Measurements from ENCODE around the gene CCNDBP1. TPM values are rescaled to one million over a fixed set of nuclear protein-coding genes. Genes with fewer than 3 reads are reported as not detected.

Gene CCNDBP1
- 10 to 100 TPM; 53.2 to 56.3 TPM for total RNA-seq
- polyA plus RNA-seq (ENCODE audit: insufficient read length in 6 of 6): 10 to 100 TPM; 47.5 to 64.5 (median 56.0) TPM
- long read RNA-seq, donor 1, transcript CCNDBP1-207 (2 exons, 750 nt): minor isoform, 7 of 38 reads
- long read RNA-seq, donor 1, transcript CCNDBP1-201 (11 exons, 3,660 nt): major isoform, 19 of 38 reads
- long read RNA-seq, donor 1, partial matches to known transcripts: 6 of 38 reads
- long read RNA-seq, donor 1, other reads (novel, unspliced or antisense): 0 of 38 reads
- long read RNA-seq, donor 2, transcript CCNDBP1-201 (11 exons, 3,660 nt): major isoform, 20 of 28 reads
- long read RNA-seq, donor 2, transcript CCNDBP1-207 (2 exons, 750 nt): minor isoform, 6 of 28 reads
- long read RNA-seq, donor 2, partial matches to known transcripts: 0 of 28 reads
- long read RNA-seq, donor 2, other reads (novel, unspliced or antisense): 0 of 28 reads
- long read RNA-seq, donor 3, transcript CCNDBP1-201 (11 exons, 3,660 nt): major isoform, 13 of 18 reads
- long read RNA-seq, donor 3, transcript CCNDBP1-207 (2 exons, 750 nt): minor isoform, 5 of 18 reads
- long read RNA-seq, donor 3, partial matches to known transcripts: 0 of 18 reads
- long read RNA-seq, donor 3, other reads (novel, unspliced or antisense): 0 of 18 reads
- long read RNA-seq, donor 4, transcript CCNDBP1-208 (12 exons, 1,634 nt): minor isoform, 6 of 73 reads
- long read RNA-seq, donor 4, transcript CCNDBP1-201 (11 exons, 3,660 nt): major isoform, 47 of 73 reads
- long read RNA-seq, donor 4, partial matches to known transcripts: 16 of 73 reads
- long read RNA-seq, donor 4, other reads (novel, unspliced or antisense): 1 of 73 reads
- long read RNA-seq, donor 5, transcript CCNDBP1-201 (11 exons, 3,660 nt): major isoform, 13 of 18 reads
- long read RNA-seq, donor 5, partial matches to known transcripts: 0 of 18 reads
- long read RNA-seq, donor 5, other reads (novel, unspliced or antisense): 0 of 18 reads
- long read RNA-seq, donor 6, transcript CCNDBP1-201 (11 exons, 3,660 nt): major isoform, 20 of 28 reads
- long read RNA-seq, donor 6, transcript CCNDBP1-207 (2 exons, 750 nt): minor isoform, 5 of 28 reads
- long read RNA-seq, donor 6, partial matches to known transcripts: 0 of 28 reads
- long read RNA-seq, donor 6, other reads (novel, unspliced or antisense): 0 of 28 reads
- long read RNA-seq, donor 7, transcript CCNDBP1-201 (11 exons, 3,660 nt): major isoform, 16 of 23 reads
- long read RNA-seq, donor 7, transcript CCNDBP1-207 (2 exons, 750 nt): minor isoform, 5 of 23 reads
- long read RNA-seq, donor 7, partial matches to known transcripts: 0 of 23 reads
- long read RNA-seq, donor 7, other reads (novel, unspliced or antisense): 0 of 23 reads
- long read RNA-seq, donor 8, transcript CCNDBP1-207 (2 exons, 750 nt): minor isoform, 7 of 18 reads
- long read RNA-seq, donor 8, transcript CCNDBP1-201 (11 exons, 3,660 nt): major isoform, 10 of 18 reads
- long read RNA-seq, donor 8, partial matches to known transcripts: 0 of 18 reads
- long read RNA-seq, donor 8, other reads (novel, unspliced or antisense): 0 of 18 reads
- long read RNA-seq, donor 9: 0 reads
- long read RNA-seq, donor 10, transcript CCNDBP1-201 (11 exons, 3,660 nt): major isoform, 64 of 80 reads
- long read RNA-seq, donor 10, transcript CCNDBP1-208 (12 exons, 1,634 nt): minor isoform, 5 of 80 reads
- long read RNA-seq, donor 10, partial matches to known transcripts: 6 of 80 reads
- long read RNA-seq, donor 10, other reads (novel, unspliced or antisense): 3 of 80 reads
- long read RNA-seq, donor 11: 0 reads
- long read RNA-seq, donor 12, transcript CCNDBP1-201 (11 exons, 3,660 nt): major isoform, 17 of 26 reads
- long read RNA-seq, donor 12, transcript CCNDBP1-207 (2 exons, 750 nt): minor isoform, 7 of 26 reads
- long read RNA-seq, donor 12, partial matches to known transcripts: 0 of 26 reads
- long read RNA-seq, donor 12, other reads (novel, unspliced or antisense): 0 of 26 reads

- H3K4me3 ChIP-seq: peak within 1 kb of the TSS; percentile 63 to 83
- peaks cover 0 to 33% of the 10 kb centered on the region in 2 donors for H3K4me1 ChIP-seq
- peak; percentile 98 for ATAC-seq
- H3K36me3 ChIP-seq: peaks cover 0 to 42% of the 10 kb centered on the region in 2 donors
- peak; percentile 59 to 100 (median 92) for DNase-seq
- intact Hi-C loops (cut with DNase I): no loop called here
- peak in 1 of 2 donors; percentile 35 for TF ChIP-seq CTCF (IDR thresholded peaks at IDR 0.05)
- H3K27me3 ChIP-seq: no peaks in the 10 kb centered on the region
- H3K9me3 ChIP-seq: no peaks in the 10 kb centered on the region
- H3K27ac ChIP-seq: peak within 1 kb of the TSS; percentile 84 to 91
These were observed at the start of gene CCNDBP1 for GRCh38 chr15:43185157-43186002. CCNDBP1 (plus strand) TSS chr15:43185403; CDS start chr15:43185499, 96 bp downstream.

DNA sequence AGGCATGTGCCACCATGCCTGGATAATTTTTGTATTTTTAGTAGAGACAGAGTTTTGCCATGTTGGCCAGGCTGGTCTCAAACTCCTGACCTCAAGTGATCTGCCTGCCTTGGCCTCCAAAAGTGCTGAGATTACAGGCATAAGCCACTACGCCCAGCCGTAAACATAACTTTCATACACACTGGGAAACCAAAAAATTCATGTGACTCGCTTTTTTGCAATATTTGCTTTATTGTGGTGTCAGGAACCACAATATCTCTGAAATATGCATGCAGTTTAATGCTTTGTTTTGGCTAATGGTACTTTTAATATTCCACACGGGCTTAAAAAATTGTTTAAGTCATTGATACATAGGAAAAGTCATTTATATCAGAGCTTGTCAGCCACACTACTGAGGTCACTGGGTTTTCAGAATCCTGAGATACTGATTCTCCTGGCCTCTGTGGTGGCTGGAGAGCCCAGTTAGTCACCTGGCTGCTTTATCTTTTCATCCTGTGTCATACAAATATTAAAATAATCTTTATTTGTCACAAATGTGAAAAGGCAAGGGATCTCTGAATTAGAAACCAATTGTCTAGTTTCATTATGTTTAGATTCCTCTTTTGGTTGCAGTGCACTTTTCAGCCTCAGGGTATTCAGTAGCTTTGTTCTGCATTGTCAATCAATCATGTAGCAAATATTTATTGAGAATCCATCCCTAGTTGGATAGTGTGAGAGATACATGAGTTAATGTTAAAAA, 41.8 kb upstream of the CCNDBP1 start:
- no peaks in the 10 kb centered on the region for H3K9me3 ChIP-seq
- intact Hi-C loops (cut with DNase I): no loop called here
- TF ChIP-seq CTCF (IDR thresholded peaks at IDR 0.05): no peak
- H3K27ac ChIP-seq: no peak overlapping the region
- peaks cover 0 to 49% of the 10 kb centered on the region in 2 donors for H3K36me3 ChIP-seq
- DNase-seq (no peak), ATAC-seq (no peak)
- H3K4me1 ChIP-seq: peaks cover 0 to 6% of the 10 kb centered on the region in 2 donors
- H3K27me3 ChIP-seq: no peaks in the 10 kb centered on the region
- H3K4me3 ChIP-seq: no peak overlapping the region

DNA sequence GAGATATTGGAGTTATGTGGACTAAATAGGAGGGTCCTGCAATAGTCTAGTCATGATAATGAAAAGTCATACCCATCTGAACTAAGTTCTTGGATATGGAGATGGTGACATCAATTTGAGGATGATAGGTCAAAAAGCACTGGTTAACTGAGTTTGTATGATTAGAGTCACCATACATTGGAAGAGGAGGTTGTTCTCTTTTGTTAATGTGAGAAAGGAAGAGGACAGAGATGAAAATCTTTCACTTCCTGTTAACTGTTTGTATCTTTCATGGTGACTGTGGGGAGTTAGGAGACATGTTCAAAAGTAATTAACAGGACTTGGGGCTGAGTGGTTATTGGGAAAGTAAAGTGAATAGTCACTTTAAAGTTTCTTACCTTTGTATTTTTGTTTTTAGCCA, 40.7 kb upstream of the CCNDBP1 start:
- intact Hi-C loops (cut with DNase I): no loop called here
- H3K9me3 ChIP-seq: no peaks in the 10 kb centered on the region
- TF ChIP-seq CTCF (IDR thresholded peaks at IDR 0.05): no peak
- peaks cover 0 to 49% of the 10 kb centered on the region in 2 donors for H3K36me3 ChIP-seq
- no peak for DNase-seq
- no peaks in the 10 kb centered on the region for H3K27me3 ChIP-seq
- H3K4me3 ChIP-seq: no peak overlapping the region
- no peak for ATAC-seq
- H3K4me1 ChIP-seq: peaks cover 0 to 6% of the 10 kb centered on the region in 2 donors
- H3K27ac ChIP-seq: no peak overlapping the region
